ENCODE data around the gene SULT1C4.
"Not testable (repeated sequence)": the region's sequence is repeated elsewhere in the genome, so short reads cannot be mapped to it uniquely, and the experiment has no call there.

SULT1C4 gene

DNA sequence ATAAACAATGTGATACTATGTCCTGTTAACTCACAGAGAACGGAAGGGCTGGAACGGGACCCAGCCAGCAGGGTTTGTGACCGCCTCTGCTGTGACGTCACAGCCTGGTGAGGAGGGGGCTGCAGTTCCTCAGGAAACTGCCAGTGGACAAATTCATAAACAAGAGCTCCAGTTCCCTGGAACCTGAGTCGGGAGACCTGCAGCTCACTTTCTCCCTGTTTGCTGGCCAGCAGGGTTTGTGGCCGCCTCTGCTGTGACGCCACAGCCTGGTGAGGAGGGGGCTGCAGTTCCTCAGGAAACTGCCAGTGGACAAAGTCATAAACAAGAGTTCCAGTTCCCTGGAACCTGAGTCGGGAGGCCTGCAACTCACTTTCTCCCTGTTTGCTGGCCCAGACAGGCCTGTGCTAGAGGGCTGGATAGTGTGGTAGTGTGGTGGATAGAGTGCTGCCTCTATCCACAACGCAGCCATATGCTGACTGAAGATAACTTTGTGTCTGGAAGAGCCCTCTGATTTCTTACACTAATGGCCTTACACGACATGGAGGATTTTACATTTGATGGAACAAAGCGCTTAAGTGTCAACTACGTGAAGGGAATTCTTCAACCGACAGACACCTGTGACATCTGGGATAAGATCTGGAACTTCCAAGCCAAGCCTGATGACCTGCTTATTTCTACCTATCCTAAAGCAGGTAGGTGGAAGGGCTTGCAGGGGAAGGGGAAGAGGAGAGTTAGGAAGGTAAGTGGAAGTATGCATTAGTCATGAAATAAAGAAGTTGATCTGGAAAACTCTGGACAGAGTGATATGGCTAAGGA, at the start of gene SULT1C4:
Gene SULT1C4 (plus strand): TSS at position 140 of the 816 bp plus-strand sequence. CDS start 384 bp downstream, at position 524.
- no peak for DNase-seq (ENCODE audit: low read depth in 1 of 2, low spot score in 1 of 2)

GRCh38 chr2:108329771-108330170, 48.0 kb upstream of the SULT1C4 start:
- DNase-seq (ENCODE audit: low read depth in 1 of 2, low spot score in 1 of 2): no peak

- no peak for DNase-seq (ENCODE audit: low read depth in 1 of 2, low spot score in 1 of 2)
Measured at GRCh38 chr2:108330979-108331378, 46.8 kb upstream of the SULT1C4 start.

GRCh38 chr2:108345951-108346350, 31.8 kb upstream of the SULT1C4 start:
- DNase-seq (ENCODE audit: low read depth in 1 of 2, low spot score in 1 of 2): no peak

DNA sequence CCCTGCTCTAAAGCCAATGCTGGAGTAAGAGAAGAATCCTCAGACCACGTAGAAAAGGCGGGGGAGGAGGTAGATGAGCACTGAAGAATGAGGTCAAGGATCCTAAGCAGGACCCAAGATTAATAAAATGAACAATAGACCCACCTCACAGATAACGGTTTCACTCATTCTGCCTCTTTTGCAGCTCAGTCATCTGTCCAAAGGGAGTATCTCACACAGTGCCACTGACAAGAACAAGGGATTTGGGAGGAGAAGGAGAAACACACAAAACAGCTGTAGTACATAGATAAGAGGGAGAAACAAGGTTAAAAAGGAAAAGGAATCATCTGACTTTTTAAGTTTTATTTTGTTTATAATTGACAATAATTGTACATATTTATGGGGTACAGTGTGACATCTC, 30.9 kb upstream of the SULT1C4 start:
- DNase-seq (ENCODE audit: low read depth in 1 of 2, low spot score in 1 of 2): no peak

DNA sequence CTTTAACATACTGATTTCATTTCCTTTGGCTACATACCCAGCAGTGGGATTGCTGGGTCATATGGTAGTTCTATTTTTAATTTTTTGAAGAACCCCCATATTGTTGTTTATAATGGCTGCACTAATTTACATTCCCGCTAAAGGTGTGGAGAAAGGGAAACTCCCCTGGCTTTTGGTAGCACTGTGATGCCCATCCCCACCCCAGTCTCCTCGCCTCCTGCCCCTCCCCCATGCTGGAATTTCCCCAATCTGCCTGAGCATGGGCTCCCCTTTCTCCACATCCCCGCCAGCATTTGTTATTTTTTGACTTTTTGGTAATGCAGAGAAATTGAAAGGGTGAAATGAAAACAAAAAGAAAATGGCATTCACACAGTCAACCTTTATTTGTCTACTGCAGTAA, 30.0 kb upstream of the SULT1C4 start:
- no peak for DNase-seq (ENCODE audit: low read depth in 1 of 2, low spot score in 1 of 2)

DNA sequence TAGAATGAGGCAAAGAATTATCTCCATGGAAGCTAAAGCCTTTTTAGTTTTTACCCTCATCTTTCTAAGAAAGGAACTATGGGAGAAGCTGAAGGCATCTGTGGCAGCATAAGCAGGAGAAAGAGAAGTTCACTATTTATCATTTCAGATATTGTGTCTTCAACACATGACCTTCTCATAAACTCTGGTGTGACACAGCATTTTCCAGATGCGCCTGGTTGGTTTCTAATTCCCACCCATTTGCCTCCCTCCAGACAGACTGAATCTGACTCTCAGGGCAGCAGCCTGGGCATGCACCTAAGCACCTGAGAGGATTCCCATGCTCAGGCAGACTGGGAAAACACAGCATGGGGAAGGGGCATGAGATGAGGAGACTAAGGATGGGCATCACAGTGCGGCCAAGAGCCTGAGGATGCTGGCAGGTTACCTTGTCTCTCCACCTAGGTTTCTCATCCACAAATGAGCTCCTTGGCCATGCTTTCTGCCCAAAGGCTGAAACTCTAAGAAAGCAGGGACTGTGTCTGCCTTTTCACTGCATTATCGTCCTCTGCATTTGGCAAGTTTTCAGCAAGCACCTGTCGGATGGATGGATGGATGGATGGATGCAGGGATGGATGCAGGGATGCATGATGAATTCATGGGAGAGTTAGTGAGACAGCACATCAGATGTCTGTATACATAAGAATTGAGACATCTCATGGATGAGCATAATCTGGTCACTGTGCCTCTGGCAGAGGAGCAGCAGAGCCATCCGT, 28.8 kb upstream of the SULT1C4 start:
- no peak for DNase-seq (ENCODE audit: low read depth in 1 of 2, low spot score in 1 of 2)

DNA sequence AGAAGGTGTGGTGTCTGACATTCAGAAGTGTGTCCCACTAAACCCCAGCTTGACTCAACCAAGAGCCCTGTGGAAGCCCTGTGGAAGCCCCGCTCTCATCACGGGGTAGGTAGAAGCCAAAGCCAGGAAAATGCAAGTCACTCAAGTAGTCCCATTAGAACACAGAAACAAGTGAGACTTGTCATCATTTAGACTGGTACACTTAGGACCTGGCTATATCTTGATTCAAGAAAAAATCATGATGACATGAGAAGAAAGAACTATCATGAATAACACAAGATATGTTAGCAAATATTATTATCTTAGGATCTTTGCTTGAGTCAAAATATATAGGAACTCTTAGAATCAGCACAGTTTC, 28.2 kb upstream of the SULT1C4 start:
- no peak for DNase-seq (ENCODE audit: low read depth in 1 of 2, low spot score in 1 of 2)

- no peak for DNase-seq (ENCODE audit: low read depth in 1 of 2, low spot score in 1 of 2)
Measured at GRCh38 chr2:108351889-108352288, 25.9 kb upstream of the SULT1C4 start.

- no peak for DNase-seq (ENCODE audit: low read depth in 1 of 2, low spot score in 1 of 2)
Measured at GRCh38 chr2:108354136-108354535, 23.6 kb upstream of the SULT1C4 start.

DNA sequence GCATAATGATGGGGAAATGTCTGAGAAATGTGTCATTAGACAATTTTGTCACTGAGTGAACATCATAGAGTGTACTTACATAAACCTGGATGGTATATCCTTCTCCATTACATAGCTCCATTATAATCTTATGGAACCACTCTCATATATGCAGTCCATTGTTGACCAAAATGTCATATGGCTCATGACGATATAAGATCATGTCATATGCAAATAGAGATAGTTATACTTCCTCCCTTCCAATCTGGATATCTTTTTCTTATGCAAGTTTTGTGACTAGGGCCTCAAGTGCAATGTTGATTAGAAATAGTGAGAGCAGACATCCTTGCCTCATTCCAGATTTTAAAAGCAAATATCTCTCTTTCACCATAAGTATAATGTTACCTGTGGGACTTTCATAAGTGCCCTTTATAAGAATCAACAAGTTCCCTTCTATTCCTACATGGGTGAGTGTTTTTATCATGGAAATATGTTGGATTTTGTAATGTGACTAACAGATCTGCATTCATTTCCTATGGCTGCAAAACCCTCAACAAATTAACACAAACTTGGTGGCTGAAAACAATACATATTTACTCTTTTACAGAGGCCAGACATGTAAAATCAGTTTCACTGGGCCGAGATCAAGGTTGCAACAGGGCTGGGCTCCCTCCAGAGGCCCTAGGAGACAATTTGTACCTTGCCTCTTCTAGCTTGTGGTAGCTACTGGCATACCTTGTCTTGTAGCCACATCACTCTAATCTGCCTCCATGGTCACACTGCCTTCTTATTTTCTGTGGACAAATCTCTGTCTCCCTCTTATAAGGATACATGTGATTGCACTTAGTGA, 21.6 kb upstream of the SULT1C4 start:
- no peak for DNase-seq (ENCODE audit: low read depth in 1 of 2, low spot score in 1 of 2)

GRCh38 chr2:108359336-108359735, 18.4 kb upstream of the SULT1C4 start:
- not testable (repeated sequence) for DNase-seq (ENCODE audit: low read depth in 1 of 2, low spot score in 1 of 2)

GRCh38 chr2:108360776-108361468, 16.8 kb upstream of the SULT1C4 start:
- no peak for DNase-seq (ENCODE audit: low read depth in 1 of 2, low spot score in 1 of 2)

DNA sequence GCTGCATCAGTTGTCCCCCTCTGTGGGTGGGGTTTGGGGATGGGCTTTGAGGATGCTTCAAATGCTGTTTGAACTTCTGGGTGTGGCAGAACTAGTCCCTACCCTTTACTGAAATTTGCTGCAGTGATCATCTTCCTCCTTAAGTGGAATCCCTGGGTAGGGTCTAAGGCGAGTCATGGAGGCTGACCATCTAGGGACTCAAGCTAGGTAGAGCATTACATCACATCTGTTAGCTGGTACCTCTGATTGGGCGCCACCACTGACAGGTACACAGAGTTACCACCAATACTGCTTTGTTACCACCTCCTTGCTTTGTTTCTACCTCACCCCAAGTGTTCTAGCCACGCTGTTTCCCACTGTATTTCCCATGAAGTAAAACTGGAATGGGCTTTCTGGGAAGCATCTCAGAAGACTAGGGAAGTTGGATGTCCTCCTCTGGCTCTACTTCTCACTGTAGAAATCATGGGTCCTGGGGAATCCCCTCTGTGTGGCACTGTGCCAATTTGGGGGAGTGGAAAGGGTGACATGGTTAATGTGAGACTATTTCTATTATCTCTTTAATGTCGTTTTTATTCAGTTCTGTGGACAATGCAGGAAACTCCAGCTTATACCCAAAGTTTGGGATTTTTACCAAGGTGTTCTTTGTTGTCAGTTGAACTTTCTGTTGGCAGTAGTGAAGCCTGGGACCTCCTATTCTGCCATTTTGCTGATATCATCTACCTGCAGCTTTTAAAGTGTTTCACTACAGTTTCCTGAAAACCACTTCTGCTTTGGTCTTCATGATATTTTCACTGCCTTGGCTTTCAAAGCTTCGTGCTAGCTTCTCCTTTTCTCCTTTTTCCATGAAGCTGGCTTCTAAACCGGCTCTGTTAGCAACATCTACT, 14.5 kb upstream of the SULT1C4 start:
- DNase-seq (ENCODE audit: low read depth in 1 of 2, low spot score in 1 of 2): no peak

GRCh38 chr2:108363908-108364225, 13.9 kb upstream of the SULT1C4 start:
- DNase-seq (ENCODE audit: low read depth in 1 of 2, low spot score in 1 of 2): no peak

DNA sequence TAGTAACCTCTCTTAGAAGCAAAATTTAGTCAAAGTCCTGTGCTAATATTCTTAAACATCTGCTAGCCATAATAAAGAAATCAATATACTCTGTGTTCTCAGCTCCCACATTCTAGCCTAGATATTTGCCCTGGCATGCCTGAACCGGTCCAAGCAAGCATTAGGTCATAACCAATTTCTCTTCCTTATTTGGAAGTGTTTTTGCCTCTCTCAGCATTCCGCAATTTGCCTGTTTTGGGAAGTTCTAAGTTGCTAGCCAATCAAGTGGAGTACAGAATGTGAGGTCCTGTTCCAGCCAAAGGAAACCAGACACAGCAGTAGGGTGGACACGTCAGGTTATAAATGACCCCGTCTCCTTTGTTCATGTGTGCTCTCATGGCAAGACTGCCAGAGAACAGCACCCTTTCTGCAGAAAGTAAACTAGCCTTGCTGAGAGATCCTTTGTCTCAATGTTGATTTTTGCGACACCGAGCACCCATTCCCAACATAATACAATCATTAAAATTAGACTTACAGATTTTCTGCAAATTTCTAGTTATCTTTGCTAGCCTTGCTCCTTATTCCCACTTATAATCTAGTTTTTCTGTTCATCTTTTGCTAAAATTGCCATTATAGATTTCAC, 13.0 kb upstream of the SULT1C4 start:
- DNase-seq (ENCODE audit: low read depth in 1 of 2, low spot score in 1 of 2): no peak

GRCh38 chr2:108365656-108366055, 12.1 kb upstream of the SULT1C4 start:
- DNase-seq (ENCODE audit: low read depth in 1 of 2, low spot score in 1 of 2): no peak

DNA sequence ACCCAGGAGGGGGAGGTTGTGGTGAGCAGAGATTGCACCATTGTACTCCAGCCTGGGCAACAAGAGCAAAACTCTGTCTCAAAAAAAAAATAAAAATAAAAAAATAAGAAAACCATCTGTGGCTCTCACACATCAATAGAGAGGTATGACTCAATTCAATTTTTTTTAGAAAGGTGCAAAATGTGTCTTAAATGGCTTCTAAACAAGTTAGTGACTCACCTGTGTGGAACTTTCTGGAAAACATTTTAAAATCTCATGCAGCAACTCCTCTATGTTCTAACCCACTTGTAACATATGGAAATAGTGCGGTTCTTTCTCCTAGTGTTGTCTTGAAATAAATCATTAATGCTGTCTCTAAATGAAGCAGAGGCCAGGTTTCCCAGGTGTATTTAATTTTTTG, 10.7 kb upstream of the SULT1C4 start:
- no peak for DNase-seq (ENCODE audit: low read depth in 1 of 2, low spot score in 1 of 2)

DNA sequence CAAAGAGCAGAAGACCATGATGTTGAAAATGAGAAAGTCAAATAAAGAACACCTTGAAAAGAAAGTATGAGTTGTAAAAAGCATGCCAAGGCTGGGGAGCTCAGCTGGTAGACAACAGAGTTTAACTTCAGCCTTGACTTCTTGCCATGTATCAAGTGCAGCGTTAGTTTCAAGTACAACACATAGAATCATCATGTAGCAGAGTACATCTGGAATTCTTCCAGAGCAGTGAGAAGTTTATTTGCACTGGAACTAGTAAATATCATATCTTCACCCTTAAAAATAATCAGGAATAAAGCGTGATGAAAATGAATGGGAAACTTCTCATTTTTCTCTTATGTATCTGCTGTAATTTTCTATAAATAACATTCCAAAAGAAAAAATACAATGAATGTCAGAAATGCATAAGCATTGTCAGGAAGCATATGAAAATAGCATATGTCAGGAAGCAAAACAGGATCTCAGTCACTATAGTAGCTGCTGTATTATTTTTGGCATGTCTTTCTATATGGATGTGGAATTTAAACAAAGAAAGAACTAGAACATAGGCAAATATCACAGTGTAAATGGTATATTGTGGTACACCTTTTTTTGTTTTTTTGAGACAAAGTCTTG, 10.1 kb upstream of the SULT1C4 start:
- no peak for DNase-seq (ENCODE audit: low read depth in 1 of 2, low spot score in 1 of 2)

All from activated T-helper 1 cell treated with anti-CD3 and anti-CD28 coated beads, Interleukin-2, amount 50 U/mL, for 16 hours (primary cell).